Ascending aorta (tissue), 2 donors: Measurements from ENCODE around the gene NUP210. TPM values are rescaled to one million over a fixed set of nuclear protein-coding genes. Genes with fewer than 3 reads are reported as not detected.

Experiments
- DNase-seq, 2 donors: peaks; one replicate each; pipeline ENCODE4 v3.0.0-alpha.2; 2019; ENCODE audit warnings: low spot score in 2 of 2
- H3K27ac ChIP-seq, 2 donors: fragments of 200-600 bp; sonication (generic); one replicate each; pipeline ENCODE4 v1.5.1; 2016 to 2017; ENCODE audit warnings: mild to moderate bottlenecking in 1 of 2
- H3K27me3 ChIP-seq: fragments of 200-600 bp; sonication (generic); one replicate; pipeline ENCODE4 v1.5.1; 2017
- H3K36me3 ChIP-seq, 2 donors: fragments of 200-600 bp; sonication (generic); one replicate each; pipeline ENCODE4 v1.5.1; 2016
- H3K4me1 ChIP-seq, 2 donors: fragments of 200-600 bp; sonication (generic); one replicate each; pipeline ENCODE4 v1.5.1; 2016 to 2017; ENCODE audit warnings: mild to moderate bottlenecking in 1 of 2
- H3K4me3 ChIP-seq, 2 donors: fragments of 200-600 bp; sonication (generic); one replicate each; pipeline ENCODE4 v1.5.1; 2016 to 2017; ENCODE audit warnings: mild to moderate bottlenecking in 1 of 2
- H3K9me3 ChIP-seq, 2 donors: fragments of 200-600 bp; sonication (generic); one replicate each; pipeline ENCODE4 v1.5.1; 2016
- intact Hi-C: fragments of 100-400 bp; cut with DNase I; formaldehyde crosslinking; loops from one replicate; pipeline ENCODE4 v1.15.1; 2023
- total RNA-seq: library from RNA; depleted of rRNA; stranded (reverse); fragments of >200 nt; gene quantifications from one replicate; pipeline ENCODE4 v1.1.0, GENCODE V29; 2016
- TF ChIP-seq, protein P1 (sequence below), 3 experiments: fragments of 200-600 bp in 2 of 3; fragments of 450-650 bp in 1 of 3; sonication (generic) in 2 of 3; IDR thresholded peaks; one replicate each; pipeline ENCODE4 v1.5.1; 2016 to 2019; ENCODE audit warnings: antibody characterized with exemption in 3 of 3, mild to moderate bottlenecking in 1 of 3, moderate library complexity in 1 of 3

Gene NUP210
- total RNA-seq, 1 donor from 2014 or later = 11.0 TPM

DNA sequence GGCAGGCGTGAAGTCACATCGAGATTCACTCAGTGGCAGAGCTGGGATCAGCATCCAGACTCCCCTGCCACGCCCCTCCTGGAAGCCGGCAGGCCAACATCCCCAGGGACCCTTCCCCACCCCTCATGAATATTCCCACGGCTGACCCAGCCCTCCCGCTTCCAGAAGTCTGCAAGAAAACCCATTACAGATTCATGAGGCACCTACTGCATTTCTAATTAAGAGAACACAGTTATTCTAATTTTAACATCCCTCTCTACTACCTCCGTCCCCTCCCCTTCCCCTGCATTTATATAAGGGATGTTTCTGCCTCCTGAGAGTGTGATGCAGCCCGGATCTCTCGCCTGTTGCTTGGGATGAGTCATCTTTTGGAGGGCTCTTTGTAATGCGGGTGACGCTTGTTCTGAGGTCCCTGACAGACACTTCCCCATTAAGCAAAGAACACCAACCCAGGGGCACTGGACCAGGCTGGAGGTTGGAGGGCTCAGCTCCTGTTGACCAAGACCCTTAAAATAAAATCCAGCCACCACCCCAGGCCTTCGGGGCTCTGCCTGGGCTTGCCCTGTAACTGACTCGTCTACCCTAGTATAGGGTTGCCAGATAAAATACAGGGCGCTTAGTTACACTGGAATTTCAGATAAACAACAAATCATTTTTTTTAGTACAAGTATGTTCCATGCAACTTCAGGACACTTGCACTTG is 118.7 kb downstream of the NUP210 start:
- TF ChIP-seq, protein P1, sequence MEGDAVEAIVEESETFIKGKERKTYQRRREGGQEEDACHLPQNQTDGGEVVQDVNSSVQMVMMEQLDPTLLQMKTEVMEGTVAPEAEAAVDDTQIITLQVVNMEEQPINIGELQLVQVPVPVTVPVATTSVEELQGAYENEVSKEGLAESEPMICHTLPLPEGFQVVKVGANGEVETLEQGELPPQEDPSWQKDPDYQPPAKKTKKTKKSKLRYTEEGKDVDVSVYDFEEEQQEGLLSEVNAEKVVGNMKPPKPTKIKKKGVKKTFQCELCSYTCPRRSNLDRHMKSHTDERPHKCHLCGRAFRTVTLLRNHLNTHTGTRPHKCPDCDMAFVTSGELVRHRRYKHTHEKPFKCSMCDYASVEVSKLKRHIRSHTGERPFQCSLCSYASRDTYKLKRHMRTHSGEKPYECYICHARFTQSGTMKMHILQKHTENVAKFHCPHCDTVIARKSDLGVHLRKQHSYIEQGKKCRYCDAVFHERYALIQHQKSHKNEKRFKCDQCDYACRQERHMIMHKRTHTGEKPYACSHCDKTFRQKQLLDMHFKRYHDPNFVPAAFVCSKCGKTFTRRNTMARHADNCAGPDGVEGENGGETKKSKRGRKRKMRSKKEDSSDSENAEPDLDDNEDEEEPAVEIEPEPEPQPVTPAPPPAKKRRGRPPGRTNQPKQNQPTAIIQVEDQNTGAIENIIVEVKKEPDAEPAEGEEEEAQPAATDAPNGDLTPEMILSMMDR (IDR thresholded peaks at IDR 0.05) = no peak
- intact Hi-C loops = no loop called here
- H3K4me1 ChIP-seq = peaks cover 0 to 5% of the 10 kb centered on the region in 2 donors
- no peak overlapping the region for H3K4me3 ChIP-seq
- H3K36me3 ChIP-seq = no peaks in the 10 kb centered on the region
- no peaks in the 10 kb centered on the region for H3K27me3 ChIP-seq
- H3K9me3 ChIP-seq = no peaks in the 10 kb centered on the region
- H3K27ac ChIP-seq = peak overlapping the region in 1 of 2 donors; percentile 34
- peak in 1 of 2 donors; percentile 27 for DNase-seq

DNA sequence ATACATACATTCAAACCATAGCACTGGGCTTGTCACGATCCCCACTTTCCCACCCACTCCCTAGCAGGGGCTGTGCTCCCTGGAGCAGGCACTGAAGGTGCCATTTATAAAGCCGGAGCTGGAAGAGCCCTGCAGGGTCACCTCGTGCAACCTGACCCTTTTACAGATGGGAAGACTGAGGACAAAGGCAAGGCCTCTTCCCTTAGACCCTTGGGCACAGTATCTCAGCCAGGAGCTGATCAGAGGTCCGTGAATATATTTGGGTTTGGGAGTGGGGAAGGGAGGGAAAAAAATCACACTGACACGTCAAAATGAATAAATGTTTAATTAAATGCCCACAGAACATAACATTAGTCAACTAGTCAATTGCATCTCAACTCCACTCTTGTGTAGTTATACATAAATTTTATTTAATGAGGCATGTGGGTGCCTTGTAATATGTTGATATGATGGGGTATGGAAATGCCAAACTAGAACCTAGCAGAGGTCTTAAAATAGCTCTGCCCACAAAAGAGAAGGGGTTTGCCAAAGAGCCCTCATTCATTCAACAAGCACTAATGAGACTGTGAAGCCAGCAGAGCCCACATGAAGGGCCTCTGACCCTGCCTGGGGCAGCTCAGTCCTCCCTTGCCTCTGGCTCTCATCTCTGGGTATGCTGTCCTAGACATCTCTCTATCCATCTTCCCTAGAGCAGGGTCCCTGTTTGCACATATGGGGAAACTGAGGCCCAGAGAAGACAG is 119.4 kb downstream of the NUP210 start:
- Histone ChIP-seq H3K4me3 (no peak overlapping the region), H3K4me1 (peaks cover 0 to 5% of the 10 kb centered on the region in 2 donors), H3K9me3 (no peaks in the 10 kb centered on the region), H3K36me3 (no peaks in the 10 kb centered on the region), H3K27me3 (no peaks in the 10 kb centered on the region), H3K27ac (peak overlapping the region in 1 of 2 donors; percentile 34)
- TF ChIP-seq, protein P1 (IDR thresholded peaks at IDR 0.05) = no peak
- DNase-seq = no peak
- intact Hi-C loops = no loop called here

DNA sequence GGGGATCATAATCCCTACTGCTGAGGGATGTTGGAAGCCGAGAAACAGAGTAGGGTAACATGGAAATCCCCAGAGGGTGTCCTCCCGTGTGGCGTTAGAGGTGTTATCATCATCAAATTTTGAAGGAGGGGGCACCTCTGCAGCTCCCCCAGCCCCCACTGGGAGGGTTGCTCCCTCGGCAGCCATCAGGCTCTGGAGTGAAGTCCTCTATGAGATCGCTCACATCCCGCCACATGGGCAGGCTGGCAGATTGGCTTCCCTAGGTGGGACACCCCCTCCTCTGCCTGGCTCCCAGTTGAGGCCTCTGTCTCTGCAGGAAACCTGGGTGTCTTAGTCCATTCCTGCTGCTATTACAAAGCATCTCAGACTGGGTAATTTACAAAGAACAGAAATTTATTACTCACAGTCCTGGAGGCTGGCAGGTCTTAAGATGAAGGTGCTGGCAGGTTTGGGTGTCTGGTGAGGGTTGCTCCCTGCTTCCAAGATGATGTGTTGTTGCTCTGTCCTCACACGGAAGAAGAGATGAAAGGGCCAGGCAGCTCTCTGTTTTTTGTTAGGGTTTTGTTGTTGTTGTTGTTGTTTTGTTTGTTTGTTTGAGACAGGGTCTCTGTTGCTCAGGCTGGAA is 120.5 kb downstream of the NUP210 start:
- H3K36me3 ChIP-seq = no peaks in the 10 kb centered on the region
- no peak overlapping the region for H3K27ac ChIP-seq
- no peaks in the 10 kb centered on the region for H3K27me3 ChIP-seq
- DNase-seq = no peak
- no peak overlapping the region for H3K4me3 ChIP-seq
- H3K4me1 ChIP-seq = peaks cover 0 to 5% of the 10 kb centered on the region in 2 donors
- intact Hi-C loops = no loop called here
- TF ChIP-seq, protein P1 (IDR thresholded peaks at IDR 0.05) = no peak
- H3K9me3 ChIP-seq = no peaks in the 10 kb centered on the region

DNA sequence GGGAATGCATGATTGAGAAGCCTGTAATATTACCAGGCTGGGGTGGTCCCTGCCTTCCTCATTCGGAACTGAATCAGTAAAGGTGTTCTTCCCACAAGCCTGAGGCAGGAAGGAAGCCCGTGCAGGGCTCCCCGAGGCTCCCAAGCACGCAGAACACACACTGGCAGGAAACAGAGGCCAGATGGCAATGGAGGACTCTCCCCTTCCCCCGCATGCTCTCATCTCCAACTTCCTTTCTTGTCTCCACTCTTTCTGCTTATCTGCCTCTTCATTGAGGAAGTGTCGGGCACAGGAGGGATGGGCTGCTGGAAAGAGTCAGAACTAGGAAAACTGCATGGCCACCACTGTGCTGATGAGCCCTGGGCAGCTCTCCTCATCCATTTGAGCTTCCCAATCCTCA is 123.5 kb downstream of the NUP210 start:
- TF ChIP-seq, protein P1 (IDR thresholded peaks at IDR 0.05) = no peak
- H3K4me3 ChIP-seq = no peak overlapping the region
- no peaks in the 10 kb centered on the region for H3K9me3 ChIP-seq
- H3K27me3 ChIP-seq = no peaks in the 10 kb centered on the region
- intact Hi-C loops = no loop called here
- no peak overlapping the region for H3K27ac ChIP-seq
- peaks cover 0 to 5% of the 10 kb centered on the region in 2 donors for H3K4me1 ChIP-seq
- no peaks in the 10 kb centered on the region for H3K36me3 ChIP-seq
- DNase-seq = no peak

DNA sequence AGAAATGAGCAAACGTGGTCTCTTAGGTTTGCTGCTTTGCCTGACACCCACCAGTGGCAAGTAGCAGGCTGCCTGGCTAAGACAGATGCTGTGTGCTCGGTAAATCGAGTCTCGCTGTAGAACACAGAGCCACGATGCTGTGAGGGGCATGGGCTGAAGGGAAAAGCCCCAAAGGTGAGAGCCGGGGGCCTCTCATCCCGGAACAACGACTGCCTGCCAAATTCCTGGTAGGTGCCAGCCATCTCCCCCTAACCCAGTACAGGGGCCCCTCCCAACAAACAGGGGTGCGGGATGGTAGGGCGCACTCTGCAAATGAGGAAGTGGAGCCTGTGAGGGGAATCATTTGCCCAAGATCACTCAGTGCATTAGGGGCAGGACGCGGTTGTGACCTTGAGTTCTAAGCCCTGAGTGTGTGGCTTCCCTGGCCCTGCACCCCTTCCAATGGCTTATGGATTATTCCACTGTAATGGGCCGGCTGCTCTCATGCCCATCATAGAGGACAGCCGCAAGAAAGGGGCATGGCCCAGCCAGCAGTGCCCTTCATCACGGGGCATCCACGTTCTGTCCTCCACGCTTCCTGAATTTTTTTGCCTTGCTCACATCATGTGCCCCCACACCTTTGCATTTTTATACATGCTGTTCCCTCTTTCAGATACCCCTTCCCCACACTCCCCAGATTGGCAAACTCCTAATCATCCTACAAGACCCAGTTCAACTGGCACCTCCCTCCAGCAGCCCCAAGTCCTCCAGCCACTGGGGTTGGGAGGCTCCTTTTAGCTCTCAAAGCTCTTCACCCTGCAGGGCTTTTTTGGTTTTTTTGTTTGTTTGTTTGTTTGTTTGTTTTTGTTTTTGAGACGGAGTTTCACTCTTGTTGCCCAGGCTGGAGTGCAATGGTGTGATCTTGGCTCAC is 125.4 kb downstream of the NUP210 start:
- Histone ChIP-seq H3K9me3 (no peaks in the 10 kb centered on the region), H3K4me1 (no peaks in the 10 kb centered on the region), H3K36me3 (no peaks in the 10 kb centered on the region), H3K27ac (no peak overlapping the region), H3K4me3 (no peak overlapping the region), H3K27me3 (no peaks in the 10 kb centered on the region)
- no peak for DNase-seq
- TF ChIP-seq, protein P1 (IDR thresholded peaks at IDR 0.05) = no peak
- intact Hi-C loops = no loop called here
